GM12891 (cell line): Measurements from ENCODE around the gene ESPNL.

Experiments
- POLR2A ChIP-seq: IDR thresholded peaks from 2 replicates; pipeline ENCODE4 v1.6.1; 2011; ENCODE audit warnings: low read depth, low read length, control low read depth
- POLR2AphosphoS5 ChIP-seq: IDR thresholded peaks from 2 replicates; pipeline ENCODE4 v1.6.1; 2011; ENCODE audit warnings: low read depth, low read length, control low read depth

GRCh38 chr2:238158018-238158508 lies 57.9 kb downstream of the ESPNL start:
- TF ChIP-seq POLR2A (no peak), POLR2AphosphoS5 (no peak)
